Measurements from ENCODE around the gene CCL2.

The CCL2 gene

DNA sequence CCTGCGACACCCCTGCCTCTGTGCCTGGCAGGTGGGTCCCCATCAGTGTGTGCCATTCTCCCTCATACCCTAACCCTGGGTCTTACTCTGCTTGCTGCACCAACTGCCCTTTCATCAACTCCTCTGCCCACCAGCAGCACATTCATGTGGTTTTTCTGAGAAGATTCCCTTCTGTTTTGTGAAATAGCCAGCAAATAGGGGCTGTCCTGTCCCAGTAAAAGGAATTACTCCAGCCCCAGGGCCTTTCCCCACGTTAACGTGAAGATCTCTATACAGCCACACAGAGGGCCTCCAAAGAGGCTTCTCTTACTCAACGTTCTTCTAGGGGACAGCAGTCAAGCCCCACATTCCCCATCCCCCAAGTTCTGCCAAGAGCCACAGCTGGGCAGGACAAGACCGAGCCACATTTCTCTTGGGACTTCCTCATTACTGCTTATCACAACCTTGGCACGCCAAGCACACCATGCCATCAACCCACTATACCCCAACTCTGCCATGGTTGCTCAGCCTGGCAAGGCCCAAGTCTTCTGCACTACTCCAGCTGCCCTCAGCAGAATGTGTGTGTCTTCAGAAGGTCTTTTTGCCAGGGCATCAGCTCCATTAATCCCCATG lies 18.7 kb upstream of the CCL2 start:
- DNase-seq = no peak

DNA sequence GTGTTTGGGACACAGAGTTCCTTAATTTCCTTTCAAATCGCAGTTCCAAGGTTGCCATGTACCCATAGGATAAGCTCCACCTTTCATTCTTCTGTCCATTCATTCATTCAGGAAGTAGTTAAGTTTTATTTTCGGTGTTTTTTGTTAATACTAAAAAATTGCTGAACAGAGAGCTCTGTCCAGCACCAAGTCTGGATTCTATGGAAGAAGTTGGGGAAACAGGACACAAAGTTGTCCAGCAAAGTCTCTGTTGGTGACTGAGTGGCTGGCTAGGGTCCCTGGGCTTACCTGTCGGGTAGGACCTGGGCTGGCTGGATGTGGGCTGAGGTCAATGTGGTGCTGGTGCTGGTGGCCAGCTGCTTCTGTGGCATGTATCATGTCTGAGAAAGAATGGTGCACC lies 17.6 kb upstream of the CCL2 start:
- DNase-seq = no peak

DNA sequence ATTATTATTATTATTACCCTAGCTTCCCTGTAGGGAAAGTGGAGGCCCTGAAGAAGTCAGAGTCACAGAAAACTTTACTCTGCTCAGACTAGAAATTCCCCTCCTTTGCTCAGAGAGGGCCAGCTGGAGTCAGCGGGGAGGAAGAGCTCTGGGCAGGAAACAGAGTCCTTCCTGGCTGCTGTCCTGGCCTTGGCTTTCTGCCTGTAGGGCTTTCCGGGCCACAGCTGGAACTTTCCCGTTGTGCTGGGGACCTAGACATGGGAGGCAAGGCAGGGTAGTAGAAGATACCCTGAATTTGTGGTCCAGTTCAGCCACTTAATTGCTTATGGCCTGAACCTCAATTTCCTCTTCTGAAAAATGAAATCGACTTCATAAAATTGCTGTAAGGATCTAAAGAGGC lies 14.0 kb upstream of the CCL2 start:
- DNase-seq = no peak

DNA sequence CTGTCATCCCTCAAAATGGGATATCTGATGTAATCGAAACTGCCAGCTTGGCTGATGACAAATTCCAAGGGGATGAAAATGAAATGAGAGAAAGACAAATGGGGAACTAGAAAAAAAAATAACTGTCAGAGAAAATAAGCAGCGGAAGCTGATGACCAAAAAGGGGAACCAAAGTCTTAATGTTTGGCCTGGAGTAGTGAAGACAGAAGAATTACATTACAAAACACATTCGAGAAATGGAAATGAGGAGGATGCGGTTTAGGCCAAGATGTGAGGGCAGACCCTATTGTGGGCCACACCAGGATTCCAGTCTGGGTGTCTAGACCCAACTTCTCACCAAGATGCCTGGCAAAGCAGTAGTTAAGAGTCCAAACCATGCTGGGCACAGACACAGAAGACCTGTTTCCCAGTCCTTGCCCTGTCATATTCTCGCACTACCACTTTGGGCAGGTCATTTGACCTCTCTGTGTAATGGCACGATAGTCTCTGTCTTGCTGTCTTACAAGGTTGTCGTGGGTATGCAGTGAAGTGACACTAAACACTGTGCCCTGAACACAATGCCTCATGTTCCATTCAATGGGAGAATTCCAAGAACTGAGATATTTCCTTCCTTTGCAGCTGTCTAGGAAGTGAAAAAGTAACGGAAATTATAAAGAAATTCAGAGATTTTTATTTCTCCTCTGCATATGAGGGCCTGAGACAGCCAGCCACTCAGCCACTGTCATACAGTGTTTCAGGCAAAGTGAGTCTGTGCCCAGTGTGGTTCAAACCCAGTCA lies 12.3 kb upstream of the CCL2 start:
- no peak for DNase-seq

DNA sequence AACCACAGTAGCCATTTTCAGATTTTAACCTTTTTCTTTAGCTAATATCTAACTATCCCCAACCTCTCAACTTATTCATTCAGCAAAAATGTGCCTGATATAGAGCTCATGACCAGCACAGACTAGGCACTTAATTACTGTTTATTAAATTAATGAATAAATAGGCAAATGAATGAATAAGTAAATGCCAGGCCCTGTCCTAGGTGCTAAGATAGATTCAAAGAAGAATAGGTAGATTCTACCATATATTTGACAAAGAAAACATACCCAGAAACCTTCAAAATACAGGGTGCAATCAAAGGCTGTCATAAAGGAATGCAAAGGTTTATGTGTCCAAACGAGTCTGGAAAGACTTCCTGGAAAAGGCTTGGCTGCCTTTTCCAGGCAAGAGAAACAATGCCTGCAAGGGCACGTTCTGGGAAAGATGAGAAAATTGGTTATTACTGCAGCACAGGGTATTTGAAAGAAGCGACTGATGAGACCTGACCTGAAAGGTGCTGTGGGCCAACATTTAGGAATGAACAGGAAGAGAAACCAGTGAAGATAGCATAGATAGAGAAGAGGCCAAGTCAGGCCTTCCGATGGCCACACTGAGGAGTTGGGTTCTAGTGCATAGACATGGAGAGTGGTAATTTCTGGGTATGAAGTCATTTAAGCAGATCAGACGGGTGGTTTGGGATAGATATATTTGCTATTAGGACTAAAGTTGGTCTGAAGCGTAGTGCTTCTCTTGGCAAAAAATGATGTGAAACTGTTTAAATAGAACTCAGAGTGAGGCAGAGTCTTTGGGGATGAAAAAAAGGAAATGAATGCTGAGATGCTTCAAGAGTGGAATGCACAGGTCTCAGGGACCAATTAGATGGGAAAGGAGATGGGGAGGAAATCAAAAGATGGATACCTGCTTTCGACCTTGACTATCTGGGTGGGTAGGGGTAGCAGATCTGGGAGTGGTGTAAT lies 11.4 kb upstream of the CCL2 start:
- no peak for DNase-seq

DNA sequence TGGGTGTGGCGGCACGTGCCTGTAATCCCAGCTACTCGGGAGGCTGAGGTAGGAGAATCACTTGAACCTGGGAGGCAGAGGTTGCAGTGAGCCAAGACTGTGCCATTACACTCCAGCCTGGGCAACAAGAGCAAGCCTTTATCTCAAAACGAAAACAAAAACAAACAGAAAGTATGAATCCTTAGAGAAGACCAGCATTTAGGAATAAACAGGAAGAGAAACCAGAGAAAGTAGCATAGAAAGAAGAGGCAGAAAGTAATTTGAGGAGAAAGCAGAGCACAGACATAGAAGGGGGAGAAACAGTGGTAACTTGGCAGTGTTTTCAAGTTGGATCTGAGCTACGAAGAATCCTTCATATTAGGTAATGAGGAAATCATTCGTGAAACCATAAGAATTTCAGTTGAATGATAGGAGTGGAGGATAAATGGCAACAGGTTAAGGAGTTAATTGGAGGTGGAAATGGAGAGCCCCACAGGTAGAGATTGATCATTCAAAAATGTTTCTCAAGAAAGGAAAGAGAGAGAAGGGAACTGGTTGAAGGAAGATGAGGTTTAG lies 9.7 kb upstream of the CCL2 start:
- no peak for DNase-seq

DNA sequence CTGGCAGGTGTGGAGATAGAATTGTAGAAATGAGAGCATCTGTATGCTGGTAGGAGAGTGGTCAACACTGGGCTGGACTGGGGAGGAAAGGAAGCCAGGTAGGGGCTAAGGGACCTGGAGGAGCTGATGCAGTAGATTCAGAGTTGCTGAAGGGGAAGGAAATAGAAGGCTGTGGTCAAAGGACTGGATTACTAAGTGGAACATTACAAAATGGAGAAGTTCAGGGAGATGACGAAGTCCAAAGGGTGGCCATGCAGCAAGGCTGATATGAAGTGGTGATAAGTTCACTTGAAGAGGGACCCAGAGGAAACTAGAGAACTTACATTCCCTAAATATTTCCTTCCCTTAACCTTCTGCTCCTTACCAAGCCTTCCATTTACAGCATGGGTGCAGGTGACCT lies 8.6 kb upstream of the CCL2 start:
- DNase-seq = no peak

DNA sequence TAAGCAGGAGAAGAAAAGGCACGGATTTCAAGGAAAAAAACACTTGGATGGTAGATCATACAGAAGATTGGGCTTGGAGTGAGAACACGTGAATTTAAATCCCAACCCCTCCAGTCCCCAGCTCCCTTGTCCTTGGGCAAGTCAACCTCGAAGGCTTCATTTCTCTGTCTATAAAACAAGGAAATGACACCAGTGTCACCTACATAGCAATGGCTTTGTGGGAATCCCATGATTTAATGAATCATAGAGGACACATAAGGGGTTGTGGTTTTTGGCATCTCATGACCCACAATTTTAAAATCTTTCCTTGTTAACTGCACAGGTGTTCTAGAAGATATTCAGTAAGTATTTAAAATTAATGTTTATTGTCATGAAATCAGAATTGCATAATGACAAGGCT lies 8.2 kb upstream of the CCL2 start:
- no peak for DNase-seq

DNA sequence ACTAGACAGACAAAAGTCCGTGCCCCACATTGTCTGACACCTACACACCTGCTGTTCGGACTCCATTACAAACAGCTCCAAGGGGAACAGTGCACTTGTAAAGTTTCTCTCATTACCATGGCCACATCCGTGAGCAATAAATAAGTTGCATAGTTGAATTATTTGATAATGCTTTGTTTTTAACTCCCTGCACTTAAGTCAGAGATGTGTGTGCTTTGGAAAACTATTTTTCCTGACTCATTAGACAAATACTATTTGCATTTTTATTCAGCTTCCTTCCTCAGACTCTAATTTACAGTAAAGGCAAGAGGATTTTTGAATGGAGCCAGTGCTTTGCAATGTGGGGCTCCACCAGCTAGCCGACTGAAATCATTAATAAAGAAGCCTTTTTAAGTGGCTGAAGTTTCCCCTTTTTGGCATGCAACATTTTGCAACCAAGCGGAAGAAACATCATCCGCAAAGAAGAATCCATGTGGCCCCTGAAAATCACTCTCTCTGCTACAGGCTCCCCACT lies 6.5 kb upstream of the CCL2 start:
- no peak for DNase-seq

DNA sequence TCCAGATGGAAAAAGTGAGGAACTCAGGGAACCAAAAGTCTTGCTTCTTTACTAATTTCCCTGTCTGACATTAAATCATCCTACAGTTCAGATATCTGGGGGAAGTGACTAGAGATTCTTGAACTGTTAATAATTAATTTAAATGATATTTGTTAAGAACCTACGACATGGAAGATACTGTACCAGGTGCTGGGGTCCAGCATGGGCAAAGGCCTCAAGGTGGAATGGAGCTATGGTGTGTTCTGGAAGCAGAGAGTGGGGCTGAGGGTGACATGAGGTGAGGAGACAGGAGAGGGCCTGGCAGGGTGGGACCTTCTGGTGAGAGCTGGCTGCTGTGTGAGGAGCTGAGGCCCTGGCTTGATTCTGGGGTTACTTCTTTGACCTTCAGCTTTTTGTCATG lies 6.0 kb upstream of the CCL2 start:
- no peak for DNase-seq

DNA sequence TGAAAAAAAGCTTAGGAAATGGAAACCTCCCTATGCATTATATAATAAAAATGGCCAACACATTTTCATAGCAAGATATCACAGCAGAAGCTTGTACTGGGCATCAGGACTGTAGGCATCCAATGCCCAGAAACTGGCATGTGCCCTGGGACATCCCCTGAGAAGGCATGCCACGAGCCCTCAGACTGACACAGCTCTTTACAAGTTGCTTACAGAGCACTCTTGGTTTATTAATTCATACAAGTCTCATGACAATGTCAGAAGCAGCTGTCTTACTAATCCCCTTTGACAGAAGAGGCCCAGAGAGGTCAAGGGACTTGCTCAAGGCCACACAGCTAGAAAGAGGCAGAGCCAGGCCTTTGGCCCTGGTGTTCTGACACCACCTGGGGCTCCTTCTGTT lies 5.6 kb upstream of the CCL2 start:
- DNase-seq = no peak

DNA sequence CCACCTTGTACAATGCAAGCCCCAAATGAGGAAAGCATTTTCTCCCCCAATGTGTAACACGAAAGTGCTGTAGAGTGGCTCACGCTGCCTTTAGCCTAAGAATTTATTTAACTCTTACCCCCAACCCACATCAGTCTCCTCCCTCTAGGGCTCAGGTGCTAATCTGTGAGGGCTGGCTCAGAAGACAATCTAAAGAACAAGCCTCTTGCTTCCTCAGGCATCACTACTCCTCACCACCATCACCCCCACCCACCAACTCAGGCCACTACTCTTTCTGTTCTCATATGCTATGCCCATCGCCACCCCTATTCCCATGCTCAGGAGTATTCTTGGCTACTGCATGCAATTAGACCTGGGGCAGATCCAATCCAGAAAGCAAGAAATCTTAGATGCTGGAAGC lies 3.9 kb upstream of the CCL2 start:
- no peak for DNase-seq

DNA sequence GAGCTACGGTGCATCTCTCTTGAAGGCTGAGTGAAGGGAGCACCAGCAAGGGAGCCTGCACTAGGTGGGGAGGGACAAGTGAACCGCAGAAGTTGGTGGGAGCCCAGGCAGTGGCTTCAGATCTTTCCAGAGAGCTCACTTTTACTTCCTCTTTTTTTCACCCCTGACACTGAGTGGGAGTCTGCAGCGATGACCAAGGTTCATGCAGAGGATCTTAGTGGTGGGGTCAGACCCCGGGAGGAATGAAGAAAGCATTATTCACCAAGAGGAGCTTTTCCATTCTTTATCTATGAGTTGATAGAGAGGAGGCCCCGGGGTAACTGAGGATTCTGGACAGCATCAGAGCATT lies 3.0 kb upstream of the CCL2 start:
- no peak for DNase-seq

DNA sequence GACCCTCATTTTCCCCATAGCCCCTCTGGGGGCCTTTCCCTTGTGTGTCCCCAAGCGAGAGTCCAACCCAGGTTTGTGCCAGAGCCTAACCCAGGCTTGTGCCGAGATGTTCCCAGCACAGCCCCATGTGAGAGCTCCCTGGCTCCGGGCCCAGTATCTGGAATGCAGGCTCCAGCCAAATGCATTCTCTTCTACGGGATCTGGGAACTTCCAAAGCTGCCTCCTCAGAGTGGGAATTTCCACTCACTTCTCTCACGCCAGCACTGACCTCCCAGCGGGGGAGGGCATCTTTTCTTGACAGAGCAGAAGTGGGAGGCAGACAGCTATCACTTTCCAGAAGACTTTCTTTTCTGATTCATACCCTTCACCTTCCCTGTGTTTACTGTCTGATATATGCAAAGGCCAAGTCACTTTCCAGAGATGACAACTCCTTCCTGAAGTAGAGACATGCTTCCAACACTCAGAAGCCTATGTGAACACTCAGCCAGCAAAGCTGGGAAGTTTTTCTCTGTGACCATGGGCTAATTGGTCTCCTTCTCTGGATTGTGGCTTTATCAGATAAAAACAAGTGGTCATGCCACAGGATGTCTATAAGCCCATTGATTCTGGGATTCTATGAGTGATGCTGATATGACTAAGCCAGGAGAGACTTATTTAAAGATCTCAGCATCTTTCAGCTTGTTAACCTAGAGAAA lies 2.5 kb upstream of the CCL2 start:
- DNase-seq = peak; percentile 44

DNA sequence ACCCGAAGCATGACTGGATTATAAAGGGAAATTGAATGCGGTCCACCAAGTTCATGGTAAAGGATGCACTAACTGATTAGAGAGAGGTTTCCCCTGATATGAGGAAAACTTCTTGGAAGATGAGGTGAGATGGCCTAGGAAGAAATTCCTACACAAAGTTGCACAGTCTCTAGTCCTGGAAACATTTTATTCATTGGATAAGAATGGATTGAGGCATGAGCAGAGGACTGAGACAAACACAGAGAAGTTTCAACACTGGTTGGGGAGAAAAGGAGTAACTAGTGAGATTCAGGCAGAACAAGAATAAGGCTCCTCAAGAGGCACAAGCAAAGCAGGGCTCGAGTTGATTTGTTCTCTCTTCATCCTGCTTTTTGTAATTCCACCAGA lies 2.0 kb upstream of the CCL2 start:
- DNase-seq = no peak

DNA sequence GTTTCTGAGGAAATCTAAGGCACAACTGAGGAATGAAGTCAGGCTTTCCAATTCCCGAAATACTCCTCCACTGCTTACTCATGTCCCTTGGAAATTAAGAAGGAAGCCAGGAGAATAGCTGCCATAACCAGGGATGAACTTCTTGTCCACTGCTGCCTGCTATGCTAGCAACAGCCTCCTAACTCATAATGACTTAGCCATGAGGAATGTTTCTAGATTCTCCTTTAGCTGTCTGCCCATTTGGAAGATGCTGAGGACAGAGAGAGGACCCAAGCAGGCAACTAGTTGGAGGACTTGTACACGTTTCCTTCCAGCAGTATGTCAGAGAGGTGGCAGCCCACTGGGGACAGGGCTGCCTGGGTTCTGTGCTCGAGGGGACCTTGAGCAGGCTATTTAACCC lies 939 bp upstream of the CCL2 start:
- no peak for DNase-seq

DNA sequence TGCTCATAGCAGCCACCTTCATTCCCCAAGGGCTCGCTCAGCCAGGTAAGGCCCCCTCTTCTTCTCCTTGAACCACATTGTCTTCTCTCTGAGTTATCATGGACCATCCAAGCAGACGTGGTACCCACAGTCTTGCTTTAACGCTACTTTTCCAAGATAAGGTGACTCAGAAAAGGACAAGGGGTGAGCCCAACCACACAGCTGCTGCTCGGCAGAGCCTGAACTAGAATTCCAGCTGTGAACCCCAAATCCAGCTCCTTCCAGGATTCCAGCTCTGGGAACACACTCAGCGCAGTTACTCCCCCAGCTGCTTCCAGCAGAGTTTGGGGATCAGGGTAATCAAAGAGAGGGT lies 272 bp downstream of the CCL2 start:
- DNase-seq = peak; percentile 49

DNA sequence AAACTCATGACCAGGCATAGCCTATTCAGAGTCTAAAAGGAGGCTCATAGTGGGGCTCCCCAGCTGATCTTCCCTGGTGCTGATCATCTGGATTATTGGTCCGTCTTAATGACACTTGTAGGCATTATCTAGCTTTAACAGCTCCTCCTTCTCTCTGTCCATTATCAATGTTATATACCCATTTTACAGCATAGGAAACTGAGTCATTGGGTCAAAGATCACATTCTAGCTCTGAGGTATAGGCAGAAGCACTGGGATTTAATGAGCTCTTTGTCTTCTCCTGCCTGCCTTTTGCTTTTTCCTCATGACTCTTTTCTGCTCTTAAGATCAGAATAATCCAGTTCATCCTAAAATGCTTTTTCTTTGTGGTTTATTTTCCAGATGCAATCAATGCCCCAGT lies 756 bp downstream of the CCL2 start:
- no peak for DNase-seq

DNA sequence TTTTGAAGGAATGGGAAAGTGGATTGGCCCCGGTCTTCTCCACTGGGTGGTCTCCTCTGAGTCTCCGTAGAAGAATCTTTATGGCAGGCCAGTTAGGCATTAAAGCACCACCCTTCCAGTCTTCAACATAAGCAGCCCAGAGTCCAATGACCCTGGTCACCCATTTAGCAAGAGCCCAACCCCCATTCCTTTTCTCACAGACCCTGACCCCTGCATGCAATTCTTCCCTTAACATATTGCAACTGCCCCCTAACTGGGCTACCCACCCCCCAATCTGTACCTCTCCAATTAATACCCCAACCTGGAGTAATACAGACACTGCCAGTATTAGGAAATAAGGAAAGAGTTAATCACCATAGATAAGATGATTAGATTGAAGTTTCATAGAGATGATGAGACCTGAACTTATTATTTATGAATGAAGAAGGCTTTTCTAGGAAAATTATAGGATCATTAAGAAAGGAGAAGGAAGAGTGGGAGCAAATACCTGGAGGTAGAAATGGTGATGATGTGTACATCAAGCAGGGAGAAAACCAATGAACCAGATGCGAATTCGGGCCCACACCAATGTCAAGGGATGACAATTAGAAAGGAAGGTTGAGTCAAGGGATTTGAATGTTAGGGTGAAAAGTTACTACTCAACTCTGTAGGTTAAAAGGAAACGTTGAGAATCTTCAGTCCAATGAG lies 2.4 kb downstream of the CCL2 start:
- DNase-seq = no peak

DNA sequence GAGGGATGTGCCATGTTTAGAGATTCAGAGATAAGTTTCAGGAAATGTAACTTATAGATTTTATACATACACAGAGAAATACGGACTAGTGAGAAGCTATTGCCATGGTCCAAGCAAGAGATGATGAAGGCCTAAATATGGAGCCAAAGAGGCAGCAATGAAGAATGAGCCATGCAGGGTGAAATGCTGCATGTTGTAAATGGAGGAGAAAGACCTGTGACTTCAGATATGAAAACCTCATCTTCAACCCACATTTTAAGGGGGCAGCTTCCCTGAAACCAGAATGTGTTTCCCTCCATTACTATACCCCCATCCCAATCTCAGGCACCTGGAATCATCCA lies 2.9 kb downstream of the CCL2 start:
- no peak for DNase-seq

DNA sequence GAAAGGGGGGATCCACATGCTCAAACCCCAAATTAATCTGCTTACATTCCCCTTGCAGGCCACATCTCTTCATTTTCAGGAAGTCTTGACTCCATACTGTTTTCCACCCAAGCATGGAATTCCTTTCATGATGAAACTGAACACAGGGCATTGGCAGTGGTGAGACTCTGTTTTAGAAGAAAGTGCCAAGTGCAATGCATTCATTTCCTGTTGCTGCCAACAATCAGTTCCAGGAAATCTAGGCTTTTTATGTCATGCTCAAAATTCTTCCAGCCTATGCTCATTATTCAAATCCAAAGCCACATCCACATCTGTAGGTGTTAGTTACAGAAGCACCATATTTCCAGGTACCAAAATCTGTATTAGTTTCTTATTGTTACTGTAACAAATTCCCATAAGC lies 4.1 kb downstream of the CCL2 start:
- DNase-seq = no peak

DNA sequence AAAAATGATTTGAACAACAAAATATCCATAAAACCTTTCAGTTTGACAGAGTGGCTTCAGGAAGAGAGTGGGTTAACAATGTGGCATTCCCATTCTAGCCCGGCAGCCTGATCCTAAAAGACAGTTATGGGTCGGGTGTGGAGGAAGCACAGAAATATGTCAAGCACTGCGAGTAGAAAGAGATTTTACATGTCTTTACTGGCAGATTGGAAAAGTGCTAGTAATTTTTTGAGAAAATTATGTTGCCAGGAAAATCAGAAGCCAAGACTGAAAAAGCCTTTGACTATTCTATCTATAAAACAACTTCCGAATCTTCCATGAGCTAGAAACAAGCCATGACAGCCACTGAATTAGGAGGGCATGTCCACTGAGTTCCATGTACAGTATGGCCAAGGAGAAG lies 5.8 kb downstream of the CCL2 start:
- no peak for DNase-seq

Data from right kidney (tissue), 1 donor.